ENCODE results near the gene TAS2R40. TPM values are rescaled to one million over a fixed set of nuclear protein-coding genes. Genes with fewer than 3 reads are reported as not detected.

Gene TAS2R40
- total and polyA plus RNA-seq, 4 donors, result 0.07 TPM; not detected in 3

- no peaks in the 10 kb centered on the region for H3K4me1 ChIP-seq (ENCODE audit: control insufficient read depth in 5 of 5, insufficient read depth in 5 of 5, low read length in 5 of 5)
- no peak overlapping the region for H3K4me3 ChIP-seq
- no peak for ATAC-seq (ENCODE audit: insufficient read depth, low FRiP score)
- 61 to 65% methylated on average over 4 of the region's 4 CpGs for WGBS, 2 donors
- H3K27ac ChIP-seq (ENCODE audit: low read depth in 1 of 2, low read length in 1 of 2), result no peak overlapping the region
- no peak for TF ChIP-seq CTCF (IDR thresholded peaks at IDR 0.05; ENCODE audit: control extremely low read depth, extremely low read depth)
- H3K36me3 ChIP-seq (ENCODE audit: control insufficient read depth in 4 of 4, insufficient read depth in 4 of 4, low read length in 4 of 4), result no peaks in the 10 kb centered on the region
- no peaks in the 10 kb centered on the region for H3K9me3 ChIP-seq (ENCODE audit: control insufficient read depth in 4 of 4, insufficient read depth in 3 of 4, low read length in 3 of 4)
- DNase-seq, result peak in 2 of 3 donors; percentile 13 to 46
- peaks cover 0 to 5% (median 0%) of the 10 kb centered on the region in 3 donors for H3K27me3 ChIP-seq (ENCODE audit: control insufficient read depth in 3 of 3, insufficient read depth in 3 of 3, low read length in 2 of 3)
- no peak overlapping the region for H3K9ac ChIP-seq (ENCODE audit: insufficient read depth in 1 of 2, low read length in 2 of 2)
Measured at GRCh38 chr7:143223784-143224183, 1.9 kb downstream of the TAS2R40 start.

- ATAC-seq (ENCODE audit: insufficient read depth, low FRiP score) (no peak), DNase-seq (no peak)
- 91 to 95% methylated on average over 5 of the region's 5 CpGs for WGBS, 2 donors
- H3K4me3 ChIP-seq, result no peak overlapping the region
- no peak overlapping the region for H3K9ac ChIP-seq (ENCODE audit: insufficient read depth in 1 of 2, low read length in 2 of 2)
- TF ChIP-seq CTCF (IDR thresholded peaks at IDR 0.05; ENCODE audit: control extremely low read depth, extremely low read depth), result no peak
- H3K27me3 ChIP-seq (ENCODE audit: control insufficient read depth in 3 of 3, insufficient read depth in 3 of 3, low read length in 2 of 3), result peaks cover 0 to 5% (median 0%) of the 10 kb centered on the region in 3 donors
- no peaks in the 10 kb centered on the region for H3K4me1 ChIP-seq (ENCODE audit: control insufficient read depth in 5 of 5, insufficient read depth in 5 of 5, low read length in 5 of 5)
- H3K36me3 ChIP-seq (ENCODE audit: control insufficient read depth in 4 of 4, insufficient read depth in 4 of 4, low read length in 4 of 4), result no peaks in the 10 kb centered on the region
- no peaks in the 10 kb centered on the region for H3K9me3 ChIP-seq (ENCODE audit: control insufficient read depth in 4 of 4, insufficient read depth in 3 of 4, low read length in 3 of 4)
- H3K27ac ChIP-seq (ENCODE audit: low read depth in 1 of 2, low read length in 1 of 2), result no peak overlapping the region
Measured at GRCh38 chr7:143225047-143225446, 3.2 kb downstream of the TAS2R40 start.

GRCh38 chr7:143227806-143228205 is 6.0 kb downstream of the TAS2R40 start:
- Histone ChIP-seq H3K9me3 (ENCODE audit: control insufficient read depth in 4 of 4, insufficient read depth in 3 of 4, low read length in 3 of 4) (no peaks in the 10 kb centered on the region), H3K4me3 (no peak overlapping the region), H3K4me1 (ENCODE audit: control insufficient read depth in 5 of 5, insufficient read depth in 5 of 5, low read length in 5 of 5) (no peaks in the 10 kb centered on the region), H3K27ac (ENCODE audit: low read depth in 1 of 2, low read length in 1 of 2) (no peak overlapping the region), H3K27me3 (ENCODE audit: control insufficient read depth in 3 of 3, insufficient read depth in 3 of 3, low read length in 2 of 3) (peaks cover 0 to 5% (median 3%) of the 10 kb centered on the region in 3 donors), H3K9ac (ENCODE audit: insufficient read depth in 1 of 2, low read length in 2 of 2) (no peak overlapping the region), H3K36me3 (ENCODE audit: control insufficient read depth in 4 of 4, insufficient read depth in 4 of 4, low read length in 4 of 4) (no peaks in the 10 kb centered on the region)
- ATAC-seq (ENCODE audit: insufficient read depth, low FRiP score) (no peak), DNase-seq (peak in 1 of 3 donors; percentile 21)
- no peak for TF ChIP-seq CTCF (IDR thresholded peaks at IDR 0.05; ENCODE audit: control extremely low read depth, extremely low read depth)
- 38 to 70% methylated on average over 1 of the region's 1 CpG for WGBS, 2 donors

All from lung (tissue), 12 donors.